OCI-LY7 (cell line): ENCODE measurements around the gene TMEM123. TPM values are rescaled to one million over a fixed set of nuclear protein-coding genes. Genes with fewer than 3 reads are reported as not detected.

Source experiments
- BruUV-seq: library from RNA; stranded (reverse); fragments of 400-500 nt; replicated peaks from 2 replicates; lab custom pipeline; 2021; lab: Mats Ljungman, UMichigan
- CTCF ChIA-PET: fragments of 300-600 bp; sonication (Branson Sonifier 250); formaldehyde crosslinking; loops from one replicate; lab custom pipeline; 2022; ENCODE audit warnings: antibody characterized with exemption; ENCODE audit not compliant: unreplicated experiment; lab: Charles Lee
- POLR2A ChIA-PET: fragments of 300-600 bp; sonication (Branson Sonifier 250); formaldehyde crosslinking; loops from one replicate; lab custom pipeline; 2022; ENCODE audit warnings: antibody characterized with exemption; lab: Charles Lee
- DNase-seq: peaks from one replicate; pipeline ENCODE4 v3.0.0-alpha.2; 2015; ENCODE audit warnings: low spot score
- H2AFZ ChIP-seq: fragments of 200-600 bp; sonication (generic), shearing (Covaris generic); 2 replicates; pipeline ENCODE4 v1.6.1; 2014; ENCODE audit warnings: mild to moderate bottlenecking, antibody characterized with exemption, low read length, moderate library complexity
- H3K27ac ChIP-seq: fragments of 200-600 bp; sonication (generic); 2 replicates; pipeline ENCODE4 v1.5.1; 2014; ENCODE audit warnings: mixed run types, low read depth, mild to moderate bottlenecking, moderate library complexity, low read length, inconsistent platforms; ENCODE audit not compliant: poor library complexity, severe bottlenecking
- H3K36me3 ChIP-seq: fragments of 200-600 bp; sonication (generic); 2 replicates; pipeline ENCODE4 v1.6.1; 2014; ENCODE audit warnings: mild to moderate bottlenecking, antibody characterized with exemption, low read length, moderate library complexity, mixed read lengths; ENCODE audit not compliant: insufficient read depth
- H3K4me1 ChIP-seq: fragments of 200-600 bp; sonication (generic); 2 replicates; pipeline ENCODE4 v1.5.1; 2014; ENCODE audit warnings: mild to moderate bottlenecking, low read length; ENCODE audit not compliant: insufficient read depth, poor library complexity, severe bottlenecking
- H3K4me2 ChIP-seq: fragments of 200-600 bp; sonication (generic); 2 replicates; pipeline ENCODE4 v1.6.1; 2014; ENCODE audit warnings: mild to moderate bottlenecking, low read length
- H3K4me3 ChIP-seq: fragments of 200-600 bp; sonication (generic); 2 replicates; pipeline ENCODE4 v1.5.1; 2014; ENCODE audit warnings: mild to moderate bottlenecking, low read depth, low read length; ENCODE audit not compliant: poor library complexity, severe bottlenecking
- H3K79me2 ChIP-seq: fragments of 200-600 bp; sonication (generic); 2 replicates; pipeline ENCODE4 v1.6.1; 2016; ENCODE audit warnings: low read depth, mild to moderate bottlenecking, low read length, moderate library complexity, mixed read lengths; ENCODE audit not compliant: insufficient read depth
- H3K9me2 ChIP-seq: fragments of 200-600 bp; sonication (generic); 2 replicates; pipeline ENCODE4 v1.6.1; 2016; ENCODE audit warnings: mild to moderate bottlenecking, low read length, mixed read lengths; ENCODE audit not compliant: insufficient read depth
- H3K9me3 ChIP-seq: fragments of 200-600 bp; sonication (generic); 2 replicates; pipeline ENCODE4 v1.6.1; 2014; ENCODE audit warnings: mild to moderate bottlenecking, mixed run types, low read length, mixed read lengths
- H4K20me1 ChIP-seq: fragments of 200-600 bp; sonication (generic); 2 replicates; pipeline ENCODE4 v1.6.1; 2014; ENCODE audit warnings: mild to moderate bottlenecking, antibody characterized with exemption, low read length, moderate library complexity, mixed read lengths; ENCODE audit not compliant: insufficient read depth
- EZH2phosphoT487 ChIP-seq: fragments of 200-600 bp; sonication (generic); IDR thresholded peaks from 2 replicates; pipeline ENCODE4 v1.6.1; 2018; ENCODE audit warnings: low read depth, borderline replicate concordance, mild to moderate bottlenecking, mixed run types, antibody characterized with exemption, low read length, moderate library complexity, mixed read lengths
- intact Hi-C: fragments of 100-400 bp; cut with micrococcal nuclease; formaldehyde crosslinking; loops from one replicate; pipeline ENCODE4 v1.10.0; 2022; ENCODE audit not compliant: unreplicated experiment
- total RNA-seq, 2 experiments: library from RNA; depleted of rRNA in 1 of 2; stranded (reverse); fragments of >200 nt in 1 of 2; shearing (Covaris generic) in 1 of 2; gene quantifications; 2 replicates each; pipeline ENCODE4 v1.2.3, GENCODE V29; 2014 to 2022
- TF ChIP-seq, protein P1 (sequence below): fragments of 200-600 bp; sonication (generic); conservative IDR thresholded peaks from 2 replicates; pipeline ENCODE4 v1.5.1; 2014; ENCODE audit warnings: mild to moderate bottlenecking, antibody characterized with exemption, low read length, moderate library complexity, mixed read lengths

Gene TMEM123
- total RNA-seq, 2 experiments from 2014 or later: 127 to 232 TPM

- Histone ChIP-seq H3K36me3 (peaks cover 77% of the 10 kb centered on the region), H2AFZ (no peak overlapping the region), H3K4me2 (no peak overlapping the region), H3K9me2 (no peaks in the 10 kb centered on the region), H4K20me1 (no peaks in the 10 kb centered on the region), H3K4me3 (no peak overlapping the region), H3K79me2 (no peaks in the 10 kb centered on the region), H3K4me1 (peaks cover 16% of the 10 kb centered on the region), H3K9me3 (peaks cover 24% of the 10 kb centered on the region; the same call in 1 of the 2 replicates), H3K27ac (no peak overlapping the region)
- intact Hi-C loops: no loop called here
- no peak for TF ChIP-seq EZH2phosphoT487
- TF ChIP-seq, protein P1, sequence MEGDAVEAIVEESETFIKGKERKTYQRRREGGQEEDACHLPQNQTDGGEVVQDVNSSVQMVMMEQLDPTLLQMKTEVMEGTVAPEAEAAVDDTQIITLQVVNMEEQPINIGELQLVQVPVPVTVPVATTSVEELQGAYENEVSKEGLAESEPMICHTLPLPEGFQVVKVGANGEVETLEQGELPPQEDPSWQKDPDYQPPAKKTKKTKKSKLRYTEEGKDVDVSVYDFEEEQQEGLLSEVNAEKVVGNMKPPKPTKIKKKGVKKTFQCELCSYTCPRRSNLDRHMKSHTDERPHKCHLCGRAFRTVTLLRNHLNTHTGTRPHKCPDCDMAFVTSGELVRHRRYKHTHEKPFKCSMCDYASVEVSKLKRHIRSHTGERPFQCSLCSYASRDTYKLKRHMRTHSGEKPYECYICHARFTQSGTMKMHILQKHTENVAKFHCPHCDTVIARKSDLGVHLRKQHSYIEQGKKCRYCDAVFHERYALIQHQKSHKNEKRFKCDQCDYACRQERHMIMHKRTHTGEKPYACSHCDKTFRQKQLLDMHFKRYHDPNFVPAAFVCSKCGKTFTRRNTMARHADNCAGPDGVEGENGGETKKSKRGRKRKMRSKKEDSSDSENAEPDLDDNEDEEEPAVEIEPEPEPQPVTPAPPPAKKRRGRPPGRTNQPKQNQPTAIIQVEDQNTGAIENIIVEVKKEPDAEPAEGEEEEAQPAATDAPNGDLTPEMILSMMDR: no peak
- CTCF ChIA-PET: no interaction called here
- no peak for DNase-seq
- POLR2A ChIA-PET: interaction anchor here (0.7 to 3.7 kb wide), 7 partner anchors 8 to 238 kb away, joined by 3 to 17 read pairs (median 4); no protein-coding TSS in a partner anchor
- no TSS peak for BruUV-seq
These were observed 93.2 kb downstream of the TMEM123 start for GRCh38 chr11:102359372-102359771.

DNA sequence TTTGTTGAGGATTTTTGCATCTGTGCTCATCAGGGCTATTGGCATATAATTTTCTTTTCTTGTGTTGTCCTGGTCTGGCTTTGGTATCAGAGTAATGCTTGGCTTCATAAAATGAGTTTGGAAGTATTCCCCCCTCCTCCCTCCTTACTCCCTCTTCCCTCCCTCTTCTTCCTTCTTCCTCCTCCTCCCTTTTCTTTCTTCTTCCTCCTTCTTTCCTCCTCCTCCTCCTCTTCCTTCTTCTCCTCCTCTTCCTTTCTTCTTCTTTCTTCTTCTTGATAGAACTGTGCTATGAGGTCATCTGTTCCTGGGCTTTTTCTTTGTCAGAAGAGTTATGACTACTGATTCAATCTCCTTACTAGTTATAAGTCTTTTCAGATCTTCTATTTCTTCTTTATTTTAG is 95.4 kb downstream of the TMEM123 start:
- CTCF ChIA-PET: no interaction called here
- Histone ChIP-seq H3K4me2 (no peak overlapping the region), H3K36me3 (peaks cover 67% of the 10 kb centered on the region), H3K9me3 (peaks cover 24% of the 10 kb centered on the region; the same call in 1 of the 2 replicates), H2AFZ (no peak overlapping the region), H3K4me1 (peaks cover 16% of the 10 kb centered on the region), H3K27ac (no peak overlapping the region), H3K9me2 (no peaks in the 10 kb centered on the region), H3K79me2 (no peaks in the 10 kb centered on the region), H4K20me1 (no peaks in the 10 kb centered on the region), H3K4me3 (no peak overlapping the region)
- POLR2A ChIA-PET: no interaction called here
- no peak for TF ChIP-seq EZH2phosphoT487
- TF ChIP-seq, protein P1: no peak
- intact Hi-C loops: no loop called here
- no peak for DNase-seq
- no TSS peak for BruUV-seq
